TTC549 (cell line): ENCODE measurements around the gene PSEN2.
"Not testable (repeated sequence)": the region's sequence is repeated elsewhere in the genome, so short reads cannot be mapped to it uniquely, and the experiment has no call there.

Source experiments
- FAIRE-seq: peaks from 2 replicates; lab custom pipeline; 2012; peaks lifted over from hg19 to GRCh38; lab: Jason Lieb, UNC

PSEN2 gene

DNA sequence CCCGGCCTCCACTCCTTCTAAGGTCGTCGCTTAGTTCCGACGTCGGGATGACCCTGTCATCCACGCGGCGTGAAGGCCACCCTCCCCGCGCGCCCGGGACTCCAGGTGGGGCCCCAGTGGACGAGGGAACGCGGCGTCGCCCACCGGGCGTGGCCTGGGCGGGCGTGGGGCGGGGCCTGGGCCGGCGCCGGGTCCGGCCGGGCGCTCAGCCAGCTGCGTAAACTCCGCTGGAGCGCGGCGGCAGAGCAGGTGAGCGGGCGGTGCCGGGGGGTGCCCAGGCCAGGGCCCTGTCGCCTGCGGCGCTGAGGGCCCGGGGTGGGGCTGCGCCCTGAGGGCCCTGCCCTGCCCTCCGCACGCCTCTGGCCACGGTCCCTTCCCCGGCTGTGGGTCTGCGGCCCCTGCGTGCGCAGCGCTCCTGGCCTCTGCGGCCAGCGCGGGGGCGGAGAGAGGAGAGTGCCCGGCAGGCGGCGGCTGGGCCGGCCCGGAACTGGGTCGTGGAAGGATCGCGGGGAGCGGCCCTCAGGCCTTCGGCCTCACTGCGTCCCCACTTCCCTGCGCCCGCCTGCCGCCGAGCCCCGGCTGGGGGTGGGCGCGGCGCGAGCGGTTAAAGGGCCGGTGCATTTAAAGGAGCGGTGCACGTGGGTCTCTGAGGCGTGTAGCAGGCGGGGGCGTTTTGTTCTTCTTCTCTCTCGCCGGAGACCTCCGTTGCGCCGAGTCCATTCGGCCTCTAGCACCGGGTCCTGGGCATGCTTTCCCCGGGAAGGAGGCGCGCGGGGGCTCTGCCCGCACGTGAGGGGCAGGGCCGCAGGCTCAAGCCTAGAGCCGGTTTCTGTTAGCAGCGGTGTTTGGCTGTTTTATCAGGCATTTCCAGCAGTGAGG, at the start of gene PSEN2:
TSS of gene PSEN2 (plus strand) at position 216 of the 879 bp plus-strand sequence. CDS start 11,292 bp downstream, outside the sequence.
- no peak for FAIRE-seq

DNA sequence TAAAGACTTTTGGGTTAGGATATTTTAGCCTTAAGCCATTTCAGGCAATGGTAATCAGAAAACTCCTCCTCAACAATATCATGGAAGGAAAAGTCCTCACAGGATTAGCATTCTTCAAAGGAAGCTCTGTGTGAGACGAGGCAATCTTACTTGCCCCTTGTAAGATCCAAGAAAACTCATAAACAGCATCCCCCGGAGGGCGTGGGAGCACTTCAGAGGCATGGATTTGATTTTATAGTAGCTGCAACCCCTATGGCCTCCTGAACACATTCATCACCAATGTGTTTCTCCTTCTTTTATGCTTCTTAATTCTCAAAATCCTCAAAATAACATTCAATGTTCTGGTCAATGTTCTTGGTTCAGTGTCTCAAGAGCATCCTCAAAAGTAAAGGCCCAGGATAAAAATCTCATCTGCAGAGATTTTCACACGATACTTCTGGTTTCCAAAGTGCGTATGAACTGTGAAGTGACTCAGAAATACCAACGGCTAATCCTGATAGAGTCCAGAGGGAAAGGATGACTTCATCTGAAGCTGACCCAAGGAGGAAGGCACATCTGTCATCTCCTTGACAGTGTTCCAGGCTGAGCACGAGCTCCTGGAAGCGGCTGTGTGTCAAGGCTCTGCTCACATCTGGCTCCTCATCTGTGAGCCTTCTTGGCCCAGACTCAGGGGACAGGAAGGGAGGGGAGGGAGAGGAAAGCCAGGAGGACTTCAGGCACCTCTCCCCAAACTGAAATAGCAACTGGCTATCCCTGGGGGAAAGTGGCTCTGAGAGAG, 49.3 kb upstream of the PSEN2 start:
- no peak for FAIRE-seq

DNA sequence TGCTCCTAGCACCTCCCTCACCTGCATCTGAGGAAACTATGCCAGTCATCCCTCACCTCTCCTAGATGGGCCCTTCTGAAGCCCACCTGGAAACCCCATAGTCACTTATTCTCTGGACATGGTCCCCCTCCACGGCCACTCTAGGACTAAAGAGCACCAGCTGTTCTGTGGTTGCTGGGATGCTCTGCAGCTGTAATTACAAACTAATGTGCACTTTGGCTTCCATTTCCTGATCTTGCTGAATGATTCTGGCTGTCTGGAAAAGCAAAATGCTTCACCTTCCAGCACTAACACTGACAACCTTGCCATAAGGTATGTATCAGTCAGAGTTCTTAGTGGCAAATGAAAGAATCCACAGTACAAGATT, 48.7 kb upstream of the PSEN2 start:
- FAIRE-seq: no peak

DNA sequence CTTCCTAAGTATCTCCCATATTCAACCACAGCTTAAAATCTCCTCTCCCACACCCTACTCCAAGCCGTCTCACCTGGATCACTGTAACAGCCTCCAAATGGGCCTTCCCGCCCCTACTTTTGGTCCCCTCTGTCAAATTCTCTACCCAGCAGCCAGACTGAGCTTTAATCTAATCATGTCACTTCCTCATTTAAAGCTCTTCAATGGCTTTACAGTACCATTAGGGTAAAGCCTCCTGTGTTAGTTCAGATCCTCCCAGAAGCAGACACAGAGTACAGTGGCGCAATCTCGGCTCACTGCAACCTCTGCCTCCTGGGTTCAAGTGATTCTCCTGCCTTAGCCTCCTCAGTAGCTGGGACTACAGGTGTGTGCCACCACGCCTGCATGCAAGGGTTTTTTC, 46.8 kb upstream of the PSEN2 start:
- FAIRE-seq: no peak

DNA sequence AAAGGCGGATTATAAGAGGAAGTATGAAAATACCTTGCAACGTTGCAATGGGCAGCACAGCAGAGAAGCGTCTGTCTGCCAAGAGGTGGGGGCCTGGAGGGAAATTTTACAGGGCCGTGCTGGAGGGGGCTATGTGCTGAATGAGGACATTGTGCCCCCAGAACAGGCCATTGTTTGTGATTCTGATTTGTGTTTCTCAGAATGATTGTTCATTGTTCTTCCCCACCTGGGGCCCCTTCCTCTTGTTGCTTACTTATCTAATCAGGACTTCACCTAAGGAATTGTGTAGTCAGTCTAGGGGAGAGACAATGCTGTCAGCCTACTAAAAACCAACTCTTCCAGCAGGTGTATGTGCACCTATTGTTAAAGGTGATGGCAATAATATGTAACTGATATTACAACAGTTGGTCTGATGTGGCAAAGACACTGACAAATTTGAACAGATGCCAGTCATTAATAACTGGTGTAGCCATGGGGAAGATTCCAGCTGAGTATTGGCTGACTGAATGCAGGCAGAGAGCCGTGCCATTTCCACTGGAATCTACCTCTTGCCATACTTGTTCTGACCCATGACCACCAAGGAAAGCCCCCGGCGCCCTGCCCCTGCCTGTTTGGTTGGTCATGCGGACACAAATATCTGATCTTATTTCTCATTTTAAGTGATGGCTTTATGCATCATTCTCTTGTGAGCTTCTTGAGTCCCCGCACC, 45.2 kb upstream of the PSEN2 start:
- no peak for FAIRE-seq

DNA sequence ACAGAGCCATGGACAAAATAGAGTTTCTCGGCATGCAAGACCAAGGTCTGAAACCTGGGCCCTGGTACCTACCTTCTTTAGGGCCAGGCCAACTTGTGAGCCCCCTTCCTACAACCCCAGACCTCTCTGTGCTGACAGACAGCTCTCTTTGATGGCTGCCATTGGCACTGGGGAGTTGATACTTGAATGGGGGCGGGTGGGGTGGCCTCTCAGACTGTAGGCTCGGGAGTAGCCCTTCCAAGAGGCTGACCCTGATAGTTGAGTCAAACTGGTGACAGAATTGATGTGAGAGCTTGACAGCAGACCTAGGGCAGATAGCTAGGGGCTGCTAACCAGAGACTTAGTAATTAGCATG, 44.7 kb upstream of the PSEN2 start:
- no peak for FAIRE-seq

DNA sequence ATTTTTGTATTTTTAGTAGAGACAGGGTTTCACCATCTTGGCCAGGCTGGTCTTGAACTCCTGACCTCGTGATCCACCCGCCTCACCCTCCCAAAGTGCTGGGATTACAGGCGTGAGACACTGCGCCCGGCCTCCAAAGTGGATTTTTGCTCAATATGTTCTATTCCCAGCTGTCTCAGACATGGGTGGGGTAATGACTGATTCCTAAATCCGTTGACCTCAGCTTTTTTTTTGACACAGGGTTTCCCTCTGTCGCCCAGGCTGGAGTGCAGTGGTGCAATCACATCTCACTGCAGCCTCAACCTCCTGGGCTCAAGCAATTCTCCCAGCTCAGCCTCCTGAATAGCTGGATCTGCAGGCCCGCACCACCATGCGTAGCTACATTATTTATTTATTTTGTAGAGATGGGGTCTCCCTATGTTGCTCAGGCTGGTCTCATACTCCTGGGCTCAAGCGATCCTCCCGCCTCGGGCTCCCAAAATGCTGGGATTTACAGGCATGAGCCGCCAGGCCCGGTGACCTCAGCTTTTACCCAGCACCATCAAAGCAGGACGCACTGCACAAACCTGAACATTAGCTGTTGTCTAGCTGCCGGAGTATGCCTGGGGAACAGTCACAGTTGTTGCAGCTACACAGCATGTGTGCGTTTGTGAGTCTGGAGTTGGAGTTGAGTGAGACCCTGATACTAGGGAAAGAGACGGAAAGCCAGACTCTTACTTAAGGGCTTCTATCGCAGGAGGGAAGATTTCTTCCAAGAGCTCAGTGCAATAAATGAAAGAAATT, 43.7 kb upstream of the PSEN2 start:
- no peak for FAIRE-seq

DNA sequence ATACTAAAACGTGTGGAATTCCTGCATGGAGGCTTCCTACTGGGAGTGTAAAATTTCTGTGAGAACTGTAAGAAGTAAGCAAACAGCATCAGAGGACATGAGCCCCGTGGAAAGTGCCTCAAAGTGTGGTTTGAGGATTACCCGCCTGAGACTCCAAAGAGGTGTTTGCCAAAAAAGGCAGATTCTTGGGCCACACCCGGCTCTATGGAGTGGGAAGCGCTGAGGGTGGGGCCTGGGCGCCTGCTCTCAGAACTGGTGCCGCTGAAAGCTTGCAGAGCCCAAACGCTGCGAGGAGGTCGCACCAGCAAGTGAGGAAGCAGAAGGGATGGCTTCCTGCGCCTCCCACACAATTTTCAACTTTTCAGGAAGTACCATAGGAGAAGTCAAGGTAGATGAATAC, 43.0 kb upstream of the PSEN2 start:
- FAIRE-seq: no peak

DNA sequence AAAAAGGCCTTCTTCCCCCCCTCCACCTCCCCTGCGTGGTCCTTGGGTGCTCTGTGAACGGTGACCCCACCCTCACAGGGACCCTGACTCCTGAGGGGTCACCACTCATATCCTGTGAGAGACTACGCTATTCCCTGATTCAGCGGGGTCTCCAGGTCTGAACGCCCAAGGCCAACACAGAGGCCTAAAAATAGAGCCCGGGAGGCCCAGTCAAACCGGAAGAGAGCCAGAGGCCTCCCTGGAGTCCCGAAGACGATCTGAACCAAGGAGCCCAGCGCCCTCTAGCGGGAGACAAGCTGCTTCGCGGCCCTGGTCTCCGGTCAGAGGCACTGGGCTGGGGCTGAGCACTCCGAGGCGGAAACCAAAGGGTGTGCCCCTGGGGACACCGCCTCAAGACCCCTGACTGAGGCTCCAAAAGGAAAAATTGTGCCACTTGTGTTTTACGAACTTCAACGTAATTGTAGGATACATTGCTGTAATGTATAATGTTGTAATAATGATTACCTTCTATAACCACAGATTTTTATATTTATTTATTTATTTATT, 42.4 kb upstream of the PSEN2 start:
- peak; percentile 31 for FAIRE-seq

DNA sequence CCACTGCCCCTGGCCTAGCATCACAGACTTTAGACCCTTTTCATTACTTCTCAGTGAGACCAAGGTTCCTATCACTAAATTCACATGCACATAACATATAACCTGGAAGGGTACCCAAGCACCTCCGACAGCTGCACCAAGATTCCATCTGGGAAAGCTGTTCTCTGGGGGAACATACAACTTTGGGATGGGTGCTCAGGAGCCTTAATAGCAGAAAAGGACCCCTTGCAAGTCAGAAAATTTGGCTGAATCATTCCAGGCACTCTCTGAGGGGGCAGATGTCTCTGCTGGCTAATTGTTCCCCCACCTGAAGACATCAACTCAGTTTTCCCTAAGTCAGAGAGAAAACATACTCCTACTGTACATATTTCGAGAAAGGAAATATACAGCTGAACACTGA, 41.3 kb upstream of the PSEN2 start:
- FAIRE-seq: no peak

DNA sequence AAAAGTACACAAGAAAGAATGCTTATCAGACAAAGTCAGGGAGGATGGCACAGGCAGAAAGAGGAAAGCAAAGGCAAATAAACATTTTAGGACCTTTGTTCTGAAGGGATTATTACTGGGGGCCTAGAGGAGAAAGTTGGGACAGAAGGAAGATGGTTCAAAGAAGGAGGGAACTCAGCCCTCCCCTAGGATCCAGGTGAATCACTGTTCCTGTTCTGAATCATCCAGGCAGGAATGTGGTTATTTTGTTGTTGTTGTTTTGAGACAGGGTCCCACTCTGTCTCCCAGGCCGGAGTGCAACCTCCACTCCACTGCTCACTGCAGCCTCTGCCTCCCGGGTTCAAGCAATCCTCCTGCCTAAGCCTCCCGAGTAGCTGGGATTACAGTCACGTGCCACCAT, 38.5 kb upstream of the PSEN2 start:
- no peak for FAIRE-seq

DNA sequence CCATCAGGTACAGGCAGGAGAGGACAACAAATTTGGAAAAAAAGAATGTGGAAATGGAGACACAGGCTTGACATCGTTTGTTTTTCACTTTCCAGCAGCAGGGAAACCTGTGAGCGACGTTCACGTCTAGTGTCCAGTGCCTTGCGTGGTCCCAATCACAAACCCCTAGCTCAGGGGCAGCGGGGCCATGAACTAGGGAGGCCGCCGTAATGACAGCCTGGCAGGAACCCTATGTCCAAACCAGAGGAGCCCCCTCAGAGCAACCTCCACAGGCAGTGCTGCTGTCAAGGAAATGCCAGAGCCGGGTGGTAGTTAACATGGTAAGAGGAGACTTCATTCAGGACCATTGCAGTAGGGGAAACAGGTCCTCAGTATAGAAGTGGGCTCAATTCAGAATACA, 37.8 kb upstream of the PSEN2 start:
- FAIRE-seq: no peak

DNA sequence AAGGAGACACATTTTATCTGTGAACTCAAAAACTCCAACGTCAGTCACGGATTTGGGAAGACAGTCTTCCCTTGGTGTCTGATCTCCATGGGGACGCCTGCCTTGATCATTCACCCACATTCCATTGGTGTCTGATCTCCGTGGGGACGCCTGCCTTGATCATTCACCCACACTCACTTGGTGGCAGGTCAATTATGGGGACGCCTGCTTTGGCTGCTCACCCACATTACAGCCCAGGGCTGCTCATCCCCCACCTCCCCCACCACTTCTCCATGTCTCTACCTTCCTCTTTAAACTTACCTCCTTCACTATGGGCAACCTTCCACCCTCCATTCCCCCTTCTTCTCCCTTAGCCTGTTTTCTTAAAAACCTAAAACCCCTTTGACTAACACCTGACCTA, 36.2 kb upstream of the PSEN2 start:
- not testable (repeated sequence) for FAIRE-seq

DNA sequence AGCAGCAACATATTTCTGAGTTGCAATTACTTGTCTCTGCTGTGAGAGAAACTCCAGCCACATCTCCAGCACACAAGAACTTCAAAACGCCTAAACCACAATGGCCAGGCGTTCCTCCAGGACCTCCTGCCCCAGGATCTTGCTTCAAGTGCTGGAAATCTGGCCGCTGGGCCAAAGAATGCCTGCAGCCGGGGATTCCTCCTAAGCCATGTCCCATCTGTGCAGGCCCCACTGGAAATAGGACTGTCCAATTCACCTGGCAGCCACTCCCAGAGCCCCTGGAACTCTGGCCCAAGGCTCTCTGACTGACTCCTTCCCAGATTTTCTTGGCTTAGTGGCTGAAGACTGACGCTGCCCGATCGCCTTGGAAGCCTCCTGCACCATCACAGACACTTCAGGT, 35.0 kb upstream of the PSEN2 start:
- not testable (repeated sequence) for FAIRE-seq

DNA sequence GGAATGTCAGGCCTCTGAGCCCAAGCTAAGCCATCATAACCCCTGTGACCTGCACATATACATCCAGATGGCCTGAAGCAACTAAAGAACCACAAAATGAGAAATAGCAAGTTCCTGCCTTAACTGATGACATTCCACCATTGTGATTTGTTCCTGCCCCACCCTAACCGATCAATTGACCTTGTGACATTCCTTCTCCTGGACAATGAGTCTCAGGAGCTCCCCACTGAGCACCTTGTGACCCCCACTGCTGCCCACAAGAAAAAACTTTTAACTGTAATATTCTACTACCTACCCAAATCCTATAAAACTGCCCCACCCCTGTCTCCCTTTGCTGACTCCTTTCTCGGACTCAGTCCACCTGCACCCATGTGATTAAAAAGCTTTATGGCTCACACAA, 32.5 kb upstream of the PSEN2 start:
- not testable (repeated sequence) for FAIRE-seq

DNA sequence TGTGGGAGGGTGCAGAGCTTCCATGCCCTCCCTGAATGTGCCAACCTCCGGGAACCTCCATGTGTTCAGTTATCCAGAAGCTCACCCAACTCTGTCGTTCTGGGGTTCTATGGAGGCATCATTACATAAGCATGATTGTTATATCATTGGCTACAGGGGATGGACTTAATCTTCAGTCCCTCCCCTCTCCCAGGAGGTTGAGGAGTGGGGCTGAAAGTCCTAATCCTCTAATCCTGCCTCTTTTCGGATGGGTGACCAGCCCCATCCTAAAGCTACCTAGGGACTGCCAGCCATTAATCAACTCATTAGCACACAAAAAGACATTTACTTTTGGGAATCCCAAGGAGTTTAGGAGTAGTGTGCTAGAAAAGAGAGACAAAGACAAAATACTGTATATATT, 32.0 kb upstream of the PSEN2 start:
- FAIRE-seq: no peak

DNA sequence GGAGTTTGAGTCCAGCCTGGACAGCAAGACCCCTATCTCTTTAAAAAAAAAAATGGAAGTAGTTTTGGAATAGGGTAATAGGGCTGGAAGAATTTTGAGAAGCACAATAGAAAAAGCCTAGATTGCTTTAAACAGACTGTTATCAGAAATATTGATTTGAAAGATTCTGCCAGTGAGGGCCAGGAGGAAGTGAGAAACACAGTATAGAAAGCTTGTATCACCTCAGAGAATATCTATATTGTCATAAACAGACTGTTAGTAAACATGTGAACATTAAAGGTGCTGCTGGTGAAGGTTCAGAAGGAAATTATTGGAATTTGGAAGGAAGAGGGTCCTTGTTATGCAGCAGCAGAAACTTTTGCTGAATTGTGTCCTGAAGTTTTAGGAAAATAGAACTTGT, 24.8 kb upstream of the PSEN2 start:
- no peak for FAIRE-seq

DNA sequence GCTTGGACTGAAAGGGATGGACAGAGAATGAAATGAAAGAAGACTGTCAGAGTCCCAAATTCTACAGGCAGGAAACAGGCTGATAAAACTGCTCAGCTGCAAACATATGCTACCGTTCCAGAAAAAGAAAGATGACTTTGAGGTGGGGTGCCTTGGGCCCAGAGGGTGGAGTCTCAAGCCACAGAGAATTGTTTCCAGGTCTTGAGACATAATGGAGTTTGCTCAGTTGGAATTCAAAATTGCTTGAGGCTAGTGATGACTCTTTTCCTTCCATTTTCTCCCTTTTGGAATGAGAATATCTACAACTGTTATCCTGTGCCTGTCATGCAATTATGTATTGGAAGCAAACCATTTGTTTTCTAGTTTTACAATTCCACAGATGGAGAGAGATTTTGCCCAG, 23.6 kb upstream of the PSEN2 start:
- FAIRE-seq: no peak

DNA sequence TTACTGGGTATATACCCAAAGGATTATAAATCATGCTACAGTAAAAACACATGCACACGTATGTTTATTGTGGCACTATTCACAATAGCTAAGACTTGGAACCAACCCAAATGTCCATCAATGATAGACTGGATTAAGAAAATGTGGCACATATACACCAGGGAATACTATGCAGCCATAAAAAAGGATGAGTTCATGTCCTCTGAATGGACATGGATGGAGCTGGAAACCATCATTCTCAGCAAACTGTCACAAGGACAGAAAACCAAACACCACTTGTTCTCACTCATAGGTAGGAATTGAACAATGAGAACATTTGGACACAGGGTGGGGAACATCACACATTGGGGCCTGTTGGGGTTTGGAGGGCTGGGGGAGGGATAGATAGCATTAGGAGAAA, 15.9 kb upstream of the PSEN2 start:
- not testable (repeated sequence) for FAIRE-seq

DNA sequence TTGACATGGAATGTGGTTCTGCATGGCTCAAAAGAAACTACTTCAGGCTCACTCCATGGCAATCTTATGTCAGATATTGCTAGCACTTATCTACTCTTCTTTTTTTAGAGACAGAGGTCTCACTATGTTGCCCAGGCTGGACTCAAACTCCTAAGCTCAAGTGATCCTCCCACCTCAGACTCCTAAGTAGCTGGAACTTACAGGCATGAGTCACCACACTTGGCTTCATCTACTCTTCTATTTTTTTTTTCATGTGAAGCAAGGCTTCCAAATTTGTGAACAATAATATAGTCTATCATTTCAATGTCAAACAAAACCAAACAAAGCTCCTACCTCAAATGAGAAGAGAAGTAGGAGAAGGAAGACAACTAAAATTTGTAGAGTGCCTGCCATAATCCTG, 7.5 kb upstream of the PSEN2 start:
- no peak for FAIRE-seq

DNA sequence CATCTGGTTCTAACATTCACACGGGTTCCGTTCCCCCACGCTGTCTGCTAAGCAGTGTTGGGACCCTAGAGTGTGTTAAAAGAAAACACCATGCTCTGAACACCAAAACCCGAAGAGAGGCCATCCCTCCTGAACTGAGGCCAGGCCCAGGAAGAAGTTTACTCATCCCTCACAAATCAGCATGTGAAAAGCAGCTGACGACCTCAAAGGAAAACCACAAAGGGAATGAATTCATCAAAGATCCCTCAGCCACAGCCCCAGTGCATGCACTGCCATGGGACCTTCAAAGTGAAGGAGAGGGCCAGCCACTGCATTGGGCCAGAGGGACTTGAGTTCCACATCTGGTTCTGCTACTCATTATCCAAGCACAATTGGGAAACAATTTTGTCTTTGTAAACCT, 7.0 kb upstream of the PSEN2 start:
- FAIRE-seq: no peak

DNA sequence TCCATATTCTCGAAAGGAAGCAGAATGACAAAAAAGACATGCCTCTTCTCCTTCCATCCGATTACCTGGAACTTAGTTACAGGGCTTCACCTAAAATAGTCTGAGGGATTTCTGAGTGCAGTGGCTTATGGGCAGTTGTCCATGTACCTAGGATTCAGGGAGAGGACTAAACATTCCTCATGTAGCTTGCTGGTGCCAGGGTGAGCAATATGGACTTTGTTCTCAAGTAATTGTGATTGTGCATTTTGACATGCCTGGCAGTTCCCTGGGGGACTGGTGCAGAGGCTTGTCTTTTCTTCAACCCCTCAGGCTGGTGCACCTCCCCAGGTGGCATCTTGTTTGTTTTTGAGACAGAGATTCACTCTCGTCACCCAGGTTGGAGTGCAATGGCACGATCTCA, 6.1 kb upstream of the PSEN2 start:
- FAIRE-seq: no peak
